ENCODE measurements around the gene FAM107B.

The FAM107B gene

DNA sequence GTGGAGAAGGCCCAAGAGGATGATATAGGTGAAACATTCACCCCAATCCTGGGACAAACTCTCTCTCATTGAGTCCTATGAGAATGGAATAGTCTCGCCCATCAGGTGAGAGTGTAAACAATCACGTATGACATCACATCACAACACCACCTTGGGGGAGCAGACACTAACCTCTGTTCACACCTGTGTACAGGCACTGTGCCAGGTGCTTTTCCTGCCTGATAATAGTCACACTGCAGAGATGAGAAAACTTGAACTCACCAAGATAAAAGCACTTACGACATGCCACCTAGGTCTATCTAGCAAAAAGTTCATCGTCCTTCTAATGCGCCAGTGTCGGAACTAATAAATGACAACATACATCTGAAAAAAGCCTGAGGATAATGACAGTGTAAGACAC is 187.8 kb downstream of the FAM107B start:
- peaks cover 4% of the 10 kb centered on the region for H3K27me3 Mint-ChIP-seq (ENCODE audit: low read depth, poor library complexity)
- peaks cover 39% of the 10 kb centered on the region for H3K4me1 Mint-ChIP-seq

GRCh38 chr10:14585287-14586193 is 189.2 kb downstream of the FAM107B start:
- TF ChIP-seq, protein P1, sequence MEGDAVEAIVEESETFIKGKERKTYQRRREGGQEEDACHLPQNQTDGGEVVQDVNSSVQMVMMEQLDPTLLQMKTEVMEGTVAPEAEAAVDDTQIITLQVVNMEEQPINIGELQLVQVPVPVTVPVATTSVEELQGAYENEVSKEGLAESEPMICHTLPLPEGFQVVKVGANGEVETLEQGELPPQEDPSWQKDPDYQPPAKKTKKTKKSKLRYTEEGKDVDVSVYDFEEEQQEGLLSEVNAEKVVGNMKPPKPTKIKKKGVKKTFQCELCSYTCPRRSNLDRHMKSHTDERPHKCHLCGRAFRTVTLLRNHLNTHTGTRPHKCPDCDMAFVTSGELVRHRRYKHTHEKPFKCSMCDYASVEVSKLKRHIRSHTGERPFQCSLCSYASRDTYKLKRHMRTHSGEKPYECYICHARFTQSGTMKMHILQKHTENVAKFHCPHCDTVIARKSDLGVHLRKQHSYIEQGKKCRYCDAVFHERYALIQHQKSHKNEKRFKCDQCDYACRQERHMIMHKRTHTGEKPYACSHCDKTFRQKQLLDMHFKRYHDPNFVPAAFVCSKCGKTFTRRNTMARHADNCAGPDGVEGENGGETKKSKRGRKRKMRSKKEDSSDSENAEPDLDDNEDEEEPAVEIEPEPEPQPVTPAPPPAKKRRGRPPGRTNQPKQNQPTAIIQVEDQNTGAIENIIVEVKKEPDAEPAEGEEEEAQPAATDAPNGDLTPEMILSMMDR (IDR thresholded peaks at IDR 0.05) = no peak
- Mint-ChIP-seq H3K4me3 (no peak overlapping the region), H3K9me3 (no peaks in the 10 kb centered on the region), H3K27me3 (ENCODE audit: low read depth, poor library complexity) (peaks cover 4% of the 10 kb centered on the region), H3K36me3 (ENCODE audit: low read depth) (peaks cover 35% of the 10 kb centered on the region), H3K4me1 (peaks cover 34% of the 10 kb centered on the region), H3K27ac (no peak overlapping the region)
- DNase-seq = no peak

More for the DNA sequence above, 187.8 kb downstream of the FAM107B start:
- Mint-ChIP-seq H3K27ac (no peak overlapping the region), H3K4me3 (no peak overlapping the region), H3K36me3 (ENCODE audit: low read depth) (peaks cover 26% of the 10 kb centered on the region), H3K9me3 (no peaks in the 10 kb centered on the region)
- DNase-seq = no peak
- TF ChIP-seq, protein P1 (IDR thresholded peaks at IDR 0.05) = no peak

- TF ChIP-seq, protein P1 (IDR thresholded peaks at IDR 0.05) = no peak
- Mint-ChIP-seq H3K36me3 (ENCODE audit: low read depth) (peaks cover 38% of the 10 kb centered on the region), H3K9me3 (no peaks in the 10 kb centered on the region), H3K4me1 (peaks cover 30% of the 10 kb centered on the region), H3K27ac (no peak overlapping the region), H3K27me3 (ENCODE audit: low read depth, poor library complexity) (peaks cover 4% of the 10 kb centered on the region), H3K4me3 (no peak overlapping the region)
- DNase-seq = no peak
These were observed 190.0 kb downstream of the FAM107B start for GRCh38 chr10:14584661-14585060.

DNA sequence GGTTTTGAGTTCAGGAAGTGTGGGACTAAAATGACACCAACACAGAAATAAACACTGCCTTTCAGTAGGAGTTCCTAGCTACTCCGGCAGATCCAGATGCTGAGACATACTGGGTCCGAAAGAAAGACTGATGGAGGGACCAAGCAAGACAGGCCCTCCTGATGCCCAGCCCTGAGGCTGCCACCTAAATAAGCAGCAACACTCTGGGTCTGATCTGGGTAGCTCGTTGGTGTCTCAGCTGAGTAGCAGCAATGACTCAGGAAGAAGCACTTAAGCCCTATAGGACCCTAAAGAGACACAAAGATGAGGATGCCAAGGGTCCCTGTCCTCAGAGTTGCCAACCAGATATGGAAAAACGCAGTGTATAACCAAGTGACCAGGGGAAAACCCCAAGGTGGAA is 190.7 kb downstream of the FAM107B start:
- Mint-ChIP-seq H3K27ac (peak overlapping the region; percentile 82), H3K4me1 (peaks cover 30% of the 10 kb centered on the region), H3K4me3 (no peak overlapping the region), H3K9me3 (no peaks in the 10 kb centered on the region), H3K36me3 (ENCODE audit: low read depth) (peaks cover 38% of the 10 kb centered on the region), H3K27me3 (ENCODE audit: low read depth, poor library complexity) (peaks cover 4% of the 10 kb centered on the region)
- TF ChIP-seq, protein P1 (IDR thresholded peaks at IDR 0.05) = no peak
- no peak for DNase-seq

- H3K9me3 Mint-ChIP-seq = no peaks in the 10 kb centered on the region
- DNase-seq = no peak
- H3K4me3 Mint-ChIP-seq = no peak overlapping the region
- TF ChIP-seq, protein P1 (IDR thresholded peaks at IDR 0.05) = no peak
- H3K27ac Mint-ChIP-seq = peak overlapping the region; percentile 82
- peaks cover 4% of the 10 kb centered on the region for H3K27me3 Mint-ChIP-seq (ENCODE audit: low read depth, poor library complexity)
- H3K36me3 Mint-ChIP-seq (ENCODE audit: low read depth) = peaks cover 38% of the 10 kb centered on the region
- peaks cover 24% of the 10 kb centered on the region for H3K4me1 Mint-ChIP-seq
These were observed 191.4 kb downstream of the FAM107B start for GRCh38 chr10:14583252-14583651.
